Left lung (tissue), 10 donors: ENCODE results near the gene CBFA2T2. TPM values are rescaled to one million over a fixed set of nuclear protein-coding genes. Genes with fewer than 3 reads are reported as not detected.
"Not testable (repeated sequence)": the region's sequence is repeated elsewhere in the genome, so short reads cannot be mapped to it uniquely, and the experiment has no call there.

ENCODE experiments used
- ATAC-seq: fragments of 200-7000 bp; cut with Tn5 transposase; one replicate; pipeline ENCODE4 v1.9.1; 2020; ENCODE audit warnings: moderate library complexity
- DNase-seq, 4 donors: peaks; one replicate each; pipeline ENCODE4 v3.0.0-alpha.2; 2013 to 2020
- H3K27ac ChIP-seq, 2 donors: fragments of 200-600 bp; sonication (generic) in 1 of 2; one replicate each; pipeline versions ENCODE4 v1.5.0 to v1.8.0; 2020 to 2021
- H3K27me3 ChIP-seq, 2 donors: fragments of 200-600 bp; sonication (generic) in 1 of 2; one replicate each; pipeline versions ENCODE4 v1.5.0 to v1.8.0; 2020 to 2021
- H3K36me3 ChIP-seq, 2 donors: fragments of 200-600 bp; sonication (generic) in 1 of 2; one replicate each; pipeline versions ENCODE4 v1.5.0 to v1.8.0; 2020 to 2021
- H3K4me1 ChIP-seq, 2 donors: fragments of 200-600 bp; one replicate each; pipeline ENCODE4 v1.8.0; 2021
- H3K4me3 ChIP-seq, 2 donors: fragments of 200-600 bp; sonication (generic) in 1 of 2; one replicate each; pipeline versions ENCODE4 v1.5.0 to v1.8.0; 2020 to 2021; ENCODE audit warnings: mild to moderate bottlenecking in 1 of 2
- H3K9me3 ChIP-seq, 2 donors: fragments of 200-600 bp; sonication (generic) in 1 of 2; one replicate each; pipeline versions ENCODE4 v1.5.0 to v1.8.0; 2020 to 2021
- intact Hi-C, 2 donors: fragments of 100-400 bp; cut with DNase I; formaldehyde crosslinking; loops; one replicate each; pipeline versions ENCODE4 v1.11.2 to v1.14.2; 2022
- polyA plus RNA-seq, 6 donors: library from polyadenylated mRNA; unstranded; fragments of 120-200 nt; gene quantifications; one replicate each; pipeline ENCODE4 v1.2.1, GENCODE V29; 2013; ENCODE audit not compliant: insufficient read length in 6 of 6
- total RNA-seq, 2 donors: library from RNA; stranded (reverse); fragmentation: NEBNext Ultra II Directional; extraction: Animal tissue kit (Norgen Biotek cat#: 25700); gene quantifications; one replicate each; pipeline ENCODE4 v1.2.1, GENCODE V29; 2021
- TF ChIP-seq, protein P1 (sequence below), 2 donors: fragments of 200-600 bp; sonication (generic) in 1 of 2; IDR thresholded peaks; one replicate each; pipeline versions ENCODE4 v1.5.0 to v1.8.0; 2021; ENCODE audit warnings: antibody characterized with exemption in 2 of 2
- donor health status: DM: no; HTN: yes; CAD: no.
- donor health status: DM: no; HTN: no; CAD: no.

Gene CBFA2T2
- total and polyA plus RNA-seq, 8 donors, result 11.9 to 54.4 (median 43.8) TPM

DNA sequence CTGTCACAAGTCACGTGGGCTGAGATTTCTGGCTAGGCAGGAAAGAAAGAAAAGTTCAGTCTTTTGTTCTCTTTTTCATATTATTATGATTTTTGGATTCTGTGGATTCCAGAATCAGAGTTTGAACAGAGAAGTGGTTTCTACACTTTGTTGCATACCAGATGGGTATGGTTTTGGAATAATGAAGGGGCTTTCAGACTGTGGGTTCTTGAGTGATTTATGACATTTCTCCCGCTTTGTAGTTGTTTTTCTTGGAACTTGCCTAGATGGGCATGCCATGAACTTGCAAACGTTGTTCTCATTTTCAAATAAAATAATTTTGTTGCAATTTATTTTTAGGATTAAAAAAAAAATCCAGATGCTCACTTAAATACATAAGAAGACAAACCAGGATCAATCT, 34.4 kb downstream of the CBFA2T2 start:
- H3K27ac ChIP-seq, result no peak overlapping the region
- no peak for ATAC-seq
- intact Hi-C loops, result no loop called here
- peaks cover 0 to 5% of the 10 kb centered on the region in 2 donors for H3K4me1 ChIP-seq
- TF ChIP-seq, protein P1, sequence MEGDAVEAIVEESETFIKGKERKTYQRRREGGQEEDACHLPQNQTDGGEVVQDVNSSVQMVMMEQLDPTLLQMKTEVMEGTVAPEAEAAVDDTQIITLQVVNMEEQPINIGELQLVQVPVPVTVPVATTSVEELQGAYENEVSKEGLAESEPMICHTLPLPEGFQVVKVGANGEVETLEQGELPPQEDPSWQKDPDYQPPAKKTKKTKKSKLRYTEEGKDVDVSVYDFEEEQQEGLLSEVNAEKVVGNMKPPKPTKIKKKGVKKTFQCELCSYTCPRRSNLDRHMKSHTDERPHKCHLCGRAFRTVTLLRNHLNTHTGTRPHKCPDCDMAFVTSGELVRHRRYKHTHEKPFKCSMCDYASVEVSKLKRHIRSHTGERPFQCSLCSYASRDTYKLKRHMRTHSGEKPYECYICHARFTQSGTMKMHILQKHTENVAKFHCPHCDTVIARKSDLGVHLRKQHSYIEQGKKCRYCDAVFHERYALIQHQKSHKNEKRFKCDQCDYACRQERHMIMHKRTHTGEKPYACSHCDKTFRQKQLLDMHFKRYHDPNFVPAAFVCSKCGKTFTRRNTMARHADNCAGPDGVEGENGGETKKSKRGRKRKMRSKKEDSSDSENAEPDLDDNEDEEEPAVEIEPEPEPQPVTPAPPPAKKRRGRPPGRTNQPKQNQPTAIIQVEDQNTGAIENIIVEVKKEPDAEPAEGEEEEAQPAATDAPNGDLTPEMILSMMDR (IDR thresholded peaks at IDR 0.05), result no peak
- H3K9me3 ChIP-seq, result no peaks in the 10 kb centered on the region
- no peak for DNase-seq
- H3K4me3 ChIP-seq, result no peak overlapping the region
- H3K36me3 ChIP-seq, result no peaks in the 10 kb centered on the region
- H3K27me3 ChIP-seq, result no peaks in the 10 kb centered on the region

DNA sequence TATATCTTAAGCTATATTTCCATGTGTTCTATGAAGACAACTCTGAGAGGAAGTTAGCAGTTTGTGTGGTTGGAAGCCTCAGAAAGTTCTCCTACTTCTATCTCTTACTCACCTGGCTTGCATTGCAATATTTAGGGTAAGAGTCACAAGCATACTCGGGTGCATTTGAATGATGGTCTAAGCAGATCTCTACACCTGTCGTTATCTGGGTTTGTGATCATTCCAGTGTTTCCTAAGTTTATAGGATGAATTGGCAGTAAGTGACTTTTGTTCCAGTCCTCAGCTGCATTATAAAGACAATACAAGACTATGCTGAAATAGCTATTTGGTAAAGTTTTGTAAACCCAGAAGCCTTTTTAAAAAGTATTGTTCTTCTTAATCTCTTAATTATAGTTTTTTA, 36.9 kb downstream of the CBFA2T2 start:
- ATAC-seq (no peak), DNase-seq (no peak)
- intact Hi-C loops, result no loop called here
- peaks cover 6 to 9% of the 10 kb centered on the region in 2 donors for H3K4me1 ChIP-seq
- no peak overlapping the region for H3K27ac ChIP-seq
- H3K9me3 ChIP-seq, result no peaks in the 10 kb centered on the region
- H3K36me3 ChIP-seq, result no peaks in the 10 kb centered on the region
- H3K27me3 ChIP-seq, result no peaks in the 10 kb centered on the region
- H3K4me3 ChIP-seq, result no peak overlapping the region
- TF ChIP-seq, protein P1 (IDR thresholded peaks at IDR 0.05), result no peak

- H3K4me3 ChIP-seq, result no peak overlapping the region
- H3K9me3 ChIP-seq, result no peaks in the 10 kb centered on the region
- no peaks in the 10 kb centered on the region for H3K27me3 ChIP-seq
- ATAC-seq (no peak), DNase-seq (peak in 2 of 4 donors; percentile 47 to 58)
- intact Hi-C loops, result no loop called here
- TF ChIP-seq, protein P1 (IDR thresholded peaks at IDR 0.05), result no peak
- peak overlapping the region in 1 of 2 donors; percentile 0 for H3K27ac ChIP-seq
- H3K4me1 ChIP-seq, result peaks cover 5 to 20% of the 10 kb centered on the region in 2 donors
- no peaks in the 10 kb centered on the region for H3K36me3 ChIP-seq
Observed at GRCh38 chr20:33531047-33531877, 41.4 kb downstream of the CBFA2T2 start.

DNA sequence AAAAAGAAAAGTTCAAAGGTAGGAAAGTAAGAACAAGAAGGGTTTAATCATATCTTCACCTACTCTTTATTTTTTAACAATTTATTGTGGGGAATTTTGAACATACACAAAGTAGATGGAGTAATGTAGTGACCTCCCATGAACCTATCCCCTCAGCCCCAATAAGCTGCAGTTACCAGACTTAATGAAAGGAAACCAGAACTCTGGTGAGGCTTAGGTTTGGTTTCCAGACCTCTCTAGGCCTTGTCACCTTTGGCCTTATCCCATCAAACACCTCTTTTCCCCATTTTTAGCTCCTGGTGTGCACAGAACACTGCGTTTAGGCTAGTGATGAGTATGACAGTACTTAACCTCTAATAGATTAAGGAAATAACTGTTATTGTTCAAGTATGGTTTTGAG, 42.0 kb downstream of the CBFA2T2 start:
- ATAC-seq (no peak), DNase-seq (no peak)
- no peaks in the 10 kb centered on the region for H3K27me3 ChIP-seq
- no peaks in the 10 kb centered on the region for H3K36me3 ChIP-seq
- H3K4me1 ChIP-seq, result peaks cover 5 to 20% of the 10 kb centered on the region in 2 donors
- no peaks in the 10 kb centered on the region for H3K9me3 ChIP-seq
- no peak overlapping the region for H3K4me3 ChIP-seq
- intact Hi-C loops, result no loop called here
- TF ChIP-seq, protein P1 (IDR thresholded peaks at IDR 0.05), result no peak
- peak overlapping the region in 1 of 2 donors; percentile 1 for H3K27ac ChIP-seq

GRCh38 chr20:33532753-33533459, 43.0 kb downstream of the CBFA2T2 start:
- H3K36me3 ChIP-seq, result no peaks in the 10 kb centered on the region
- H3K9me3 ChIP-seq, result no peaks in the 10 kb centered on the region
- no peaks in the 10 kb centered on the region for H3K27me3 ChIP-seq
- H3K4me3 ChIP-seq, result no peak overlapping the region
- H3K4me1 ChIP-seq, result peaks cover 5 to 20% of the 10 kb centered on the region in 2 donors
- peak; percentile 44 for ATAC-seq
- peak in 2 of 4 donors; percentile 79 to 86 for DNase-seq
- no peak overlapping the region for H3K27ac ChIP-seq
- intact Hi-C loops, result no loop called here
- TF ChIP-seq, protein P1 (IDR thresholded peaks at IDR 0.05), result no peak

DNA sequence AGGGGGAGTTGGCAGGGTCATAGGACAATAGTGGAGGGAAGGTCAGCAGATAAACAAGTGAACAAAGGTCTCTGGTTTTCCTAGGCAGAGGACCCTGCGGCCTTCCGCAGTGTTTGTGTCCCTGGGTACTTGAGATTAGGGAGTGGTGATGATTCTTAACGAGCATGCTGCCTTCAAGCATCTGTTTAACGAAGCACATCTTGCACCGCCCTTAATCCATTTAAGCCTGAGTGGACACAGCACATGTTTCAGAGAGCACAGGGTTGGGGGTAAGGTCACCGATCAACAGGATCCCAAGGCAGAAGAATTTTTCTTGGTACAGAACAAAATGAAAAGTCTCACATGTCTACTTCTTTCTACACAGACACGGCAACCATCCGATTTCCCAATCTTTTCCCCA, 45.8 kb downstream of the CBFA2T2 start:
- H3K9me3 ChIP-seq, H3K4me3 ChIP-seq, DNase-seq, H3K27ac ChIP-seq, ATAC-seq, H3K36me3 ChIP-seq, intact Hi-C loops, H3K27me3 ChIP-seq: not testable (repeated sequence)
- peaks cover 5 to 28% of the 10 kb centered on the region in 2 donors for H3K4me1 ChIP-seq
